Measurements from ENCODE around the gene NEIL1.
"Not testable (repeated sequence)": the region's sequence is repeated elsewhere in the genome, so short reads cannot be mapped to it uniquely, and the experiment has no call there.

Gene NEIL1

DNA sequence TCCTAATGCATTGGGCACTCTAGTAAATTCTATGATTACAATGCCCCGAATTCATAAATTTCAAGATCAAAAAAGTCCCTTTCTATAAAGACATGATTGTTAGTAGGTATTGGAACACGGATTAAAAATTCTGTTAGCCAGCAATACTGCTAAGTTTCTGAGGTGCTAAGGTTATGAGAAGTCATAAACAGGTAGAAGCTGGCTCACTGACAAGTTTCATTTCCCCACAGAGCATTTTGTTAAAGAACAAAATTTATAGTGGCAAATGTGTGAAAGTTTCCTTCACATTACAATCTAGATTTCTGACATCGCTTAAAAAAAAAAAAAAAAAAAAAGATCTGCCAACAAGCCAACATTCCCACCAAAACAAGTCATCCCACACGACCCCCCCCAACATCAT lies 33.9 kb downstream of the NEIL1 start:
- no peak for DNase-seq (ENCODE audit: low spot score)

GRCh38 chr15:75383986-75384385 lies 37.1 kb downstream of the NEIL1 start:
- DNase-seq (ENCODE audit: low spot score): not testable (repeated sequence)

DNA sequence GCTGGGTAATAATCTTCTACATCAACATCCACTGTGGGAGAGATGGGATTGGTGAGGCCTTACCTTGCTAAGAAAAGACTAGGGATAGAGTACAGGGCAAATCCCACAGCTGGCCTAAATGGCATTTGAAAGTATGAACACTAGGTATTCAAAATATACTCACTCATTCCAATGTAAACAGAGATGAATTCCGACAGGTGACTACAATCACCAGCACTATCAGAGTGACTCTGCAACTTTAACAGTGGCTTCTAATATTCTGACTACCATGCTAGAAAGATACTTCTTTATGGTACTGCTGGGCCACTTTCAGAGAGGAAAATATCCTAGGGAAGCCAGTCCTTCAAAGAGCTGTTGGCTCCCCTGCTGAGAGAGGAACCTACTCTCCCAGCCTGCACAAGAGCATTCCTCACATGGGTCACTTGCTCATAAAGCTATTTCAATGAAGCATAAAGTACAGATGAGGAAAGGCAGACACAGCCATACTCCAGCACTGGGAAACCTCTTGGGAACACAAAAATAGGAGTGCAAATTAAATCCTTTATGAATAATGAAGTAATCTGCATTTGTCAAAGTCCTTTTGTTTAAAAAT lies 43.0 kb downstream of the NEIL1 start:
- no peak for DNase-seq (ENCODE audit: low spot score)

DNA sequence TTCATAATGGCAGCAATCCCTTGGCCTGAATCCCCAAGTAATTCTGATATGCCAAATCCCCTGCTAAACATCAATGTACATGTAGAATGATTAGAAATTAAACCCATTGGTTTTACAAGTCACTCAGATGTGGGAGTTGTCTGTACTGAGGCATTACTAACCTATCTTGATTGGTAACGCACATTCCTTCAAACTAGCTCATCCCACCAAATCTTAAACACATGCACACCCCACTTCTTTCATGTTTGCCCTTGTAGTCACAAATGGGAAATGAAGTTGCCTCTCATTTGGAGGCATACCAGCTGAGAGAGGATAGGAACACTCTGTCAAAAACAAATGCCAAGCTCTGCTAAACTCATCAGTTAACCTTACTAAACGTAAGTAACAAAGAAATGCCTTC lies 50.7 kb downstream of the NEIL1 start:
- DNase-seq (ENCODE audit: low spot score): no peak

DNA sequence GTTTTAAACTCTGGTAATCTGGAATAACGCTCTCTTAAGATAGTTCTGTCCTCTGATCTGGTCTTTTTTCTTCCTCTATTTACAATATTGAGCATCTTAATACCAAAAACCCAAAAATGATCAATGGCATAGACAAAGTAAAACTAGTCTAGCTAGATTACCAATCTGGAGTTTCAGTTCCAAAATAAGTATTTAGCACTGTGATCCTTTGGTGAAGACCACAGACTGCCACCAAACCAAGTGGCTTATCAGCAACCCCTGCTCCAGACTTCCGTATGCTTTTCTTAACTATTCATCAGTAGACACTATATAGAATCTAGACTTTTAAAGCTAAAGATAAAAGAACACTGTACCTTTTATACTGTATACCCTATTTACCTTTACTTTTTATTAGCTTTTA lies 57.1 kb downstream of the NEIL1 start:
- no peak for DNase-seq (ENCODE audit: low spot score)
